HG03565 (cell line): Measurements from ENCODE around the gene NOL4L.

Experiments used
- ATAC-seq: cut with Tn5 transposase; IDR thresholded peaks from one replicate; pipeline ENCODE4 v1.9.1; 2021; ENCODE audit warnings: mild to moderate bottlenecking, moderate library complexity; ENCODE audit not compliant: unreplicated experiment

The NOL4L gene

DNA sequence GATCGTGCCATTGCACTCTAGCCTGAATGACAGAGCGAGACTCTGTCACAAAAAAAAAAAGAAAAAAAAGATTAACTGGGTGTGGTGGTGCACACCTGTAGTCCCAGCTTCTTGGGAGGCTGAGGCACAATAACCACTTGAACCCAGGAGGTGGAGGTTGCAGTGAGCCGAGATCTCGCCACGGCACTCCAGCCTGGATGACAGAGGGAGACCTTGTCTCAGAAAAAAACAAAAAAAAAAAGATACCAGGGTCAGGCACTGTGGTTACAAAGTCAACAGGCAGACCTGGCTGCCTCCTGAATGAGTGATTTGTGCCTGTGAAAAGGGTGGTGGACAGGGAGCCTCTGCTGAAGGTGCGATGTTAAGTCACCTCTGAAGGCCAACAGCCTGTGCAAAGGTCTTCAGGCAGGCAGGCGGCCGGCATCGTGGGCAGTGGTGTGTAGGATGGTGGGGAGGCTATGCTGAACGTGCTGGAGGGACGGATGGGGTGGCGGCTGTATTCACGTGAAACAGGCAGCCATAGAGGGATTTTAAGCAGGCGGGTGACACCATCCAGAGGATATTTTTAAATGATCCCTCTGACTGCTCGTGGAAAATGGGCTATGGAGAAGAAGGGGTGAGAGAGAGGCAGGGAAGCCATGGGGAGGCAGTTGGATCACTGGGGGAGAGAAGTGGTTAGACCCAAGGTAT, 41.4 kb downstream of the NOL4L start:
- no peak for ATAC-seq

DNA sequence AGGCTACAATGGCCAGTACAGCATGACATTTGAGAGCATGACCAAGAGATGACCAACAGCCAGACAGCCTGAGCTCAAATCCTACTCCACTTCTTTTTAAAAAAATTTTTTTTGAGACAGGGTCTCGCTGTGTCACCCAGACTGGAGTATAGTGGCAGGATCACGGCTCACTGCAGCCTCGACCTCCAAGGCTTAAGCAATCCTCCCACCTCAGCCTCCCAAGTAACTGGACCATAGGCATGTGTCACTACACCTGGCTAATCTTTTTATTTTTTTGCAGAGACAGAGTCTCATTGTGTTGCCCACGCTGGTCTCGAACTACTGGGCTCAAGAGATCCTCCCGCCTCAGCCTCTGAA, 42.9 kb downstream of the NOL4L start:
- ATAC-seq: no peak

DNA sequence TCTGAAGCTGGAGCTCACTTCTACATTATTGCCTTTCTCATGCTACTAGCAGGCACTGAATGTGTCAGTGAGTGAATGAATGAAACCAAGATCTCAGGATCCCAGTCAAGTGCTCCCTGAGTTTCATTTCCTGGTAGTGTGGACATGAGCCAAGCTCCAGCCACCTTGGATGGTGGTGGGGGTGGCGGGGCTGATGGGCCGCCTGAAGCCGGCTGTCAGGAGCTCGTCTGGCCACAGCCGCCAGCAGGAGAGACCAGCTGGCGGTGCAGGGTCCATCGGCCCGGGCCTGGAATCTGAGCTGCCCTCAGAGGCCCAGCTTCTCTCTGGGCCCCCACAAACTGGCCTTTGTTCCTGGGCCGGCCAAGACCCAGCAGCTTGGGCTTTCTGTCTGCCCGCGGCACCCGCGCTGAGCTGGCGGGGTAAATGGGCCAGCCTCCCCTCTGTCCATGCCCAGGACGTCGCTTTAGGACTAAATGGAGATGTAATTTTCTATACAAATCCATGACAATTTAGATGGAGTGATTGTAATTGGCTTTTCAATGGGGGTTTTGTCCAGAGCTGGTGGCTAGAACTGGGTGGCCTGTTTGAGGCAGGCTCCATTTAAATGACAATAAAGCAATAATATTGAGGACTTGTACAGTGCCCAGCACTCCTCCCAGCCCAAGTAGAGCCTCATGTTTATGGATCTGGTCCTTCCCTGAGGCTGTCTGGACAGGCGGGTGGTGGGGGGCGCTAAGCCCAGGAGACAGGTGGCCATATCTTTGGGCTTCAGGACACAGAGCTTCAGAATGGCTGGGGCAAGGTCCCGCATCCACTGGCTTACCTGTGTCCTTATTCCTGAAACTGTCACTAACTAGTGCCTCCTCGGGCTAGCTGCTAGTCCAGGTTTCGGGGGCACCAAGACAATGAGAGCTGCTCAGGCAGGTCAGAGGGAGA, 43.5 kb downstream of the NOL4L start:
- no peak for ATAC-seq

DNA sequence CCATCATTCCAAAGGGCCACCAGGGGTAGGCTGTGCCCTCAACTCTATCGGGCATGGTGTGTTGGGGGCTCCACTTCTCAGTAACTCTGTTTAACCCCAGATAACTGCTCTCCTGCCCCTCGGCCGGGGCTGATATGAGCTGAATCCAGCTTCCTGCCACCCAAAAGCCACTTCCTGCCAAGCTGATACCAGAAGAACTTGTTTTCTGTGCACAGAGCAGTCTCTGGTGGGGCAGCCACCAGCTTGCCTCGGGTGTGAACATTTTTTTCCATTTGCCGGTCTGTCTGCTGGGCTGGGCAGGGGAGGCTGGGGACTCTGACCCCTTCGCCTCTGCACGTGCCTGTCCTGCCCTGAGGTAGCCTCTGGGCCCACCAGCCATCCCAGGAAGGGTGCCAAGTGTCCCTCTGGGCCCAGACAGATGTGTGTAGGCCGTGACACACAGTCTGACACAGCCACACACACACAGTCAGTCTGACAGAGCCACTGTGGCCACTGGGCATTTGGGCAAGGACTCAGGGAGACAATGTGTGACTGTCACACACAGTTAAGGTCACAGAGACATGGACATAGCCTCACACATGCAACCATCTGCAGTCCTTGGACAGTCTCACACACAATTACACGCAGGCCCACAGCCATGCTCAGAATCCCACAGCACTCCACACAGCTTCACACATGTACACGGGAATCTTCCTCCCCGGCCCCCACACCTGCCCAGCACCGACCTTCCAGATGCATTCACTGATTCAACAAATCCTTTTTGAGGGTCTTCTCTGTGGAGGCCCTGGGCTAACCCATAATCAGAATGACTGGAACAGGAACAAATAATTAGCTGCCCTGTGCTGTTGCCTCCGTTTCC, 45.1 kb downstream of the NOL4L start:
- no peak for ATAC-seq

DNA sequence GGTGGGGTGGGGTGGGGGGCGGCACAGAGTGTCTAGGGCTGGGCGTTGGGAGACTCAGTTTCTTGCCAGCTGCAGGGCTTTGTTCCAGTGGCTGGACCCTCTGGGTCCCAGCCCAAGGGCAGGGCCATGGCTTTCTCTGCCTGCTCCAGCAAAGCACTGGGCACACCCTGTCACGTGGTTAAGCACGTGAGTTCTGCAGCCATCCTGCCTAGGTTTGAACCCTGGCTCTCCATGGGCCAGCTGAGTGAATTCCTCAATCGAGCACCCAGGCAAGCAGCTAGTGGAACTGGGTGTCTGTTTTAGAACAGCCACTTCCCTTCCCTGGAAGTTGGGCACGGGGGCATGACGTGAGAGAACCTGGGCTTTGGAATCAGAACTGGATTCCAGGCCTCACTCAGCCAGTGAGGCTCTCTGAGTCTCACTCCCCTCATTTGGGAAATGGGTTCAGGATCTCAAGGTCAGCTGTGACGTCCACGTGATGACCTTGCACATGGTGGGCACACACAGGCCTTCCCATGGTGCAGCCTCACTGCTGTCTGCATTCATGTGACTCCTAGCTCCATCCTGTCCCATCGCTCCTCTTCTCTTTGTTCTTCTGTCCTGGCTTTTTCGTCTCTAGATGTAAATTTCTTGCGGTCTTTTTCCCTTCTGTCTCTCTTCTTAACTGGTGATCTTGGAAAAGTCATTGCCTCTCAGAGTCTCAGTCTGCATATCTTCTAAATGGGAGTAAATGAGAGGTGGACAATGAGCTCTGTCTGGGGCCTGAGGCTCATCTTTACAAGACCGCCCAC, 45.9 kb downstream of the NOL4L start:
- no peak for ATAC-seq

DNA sequence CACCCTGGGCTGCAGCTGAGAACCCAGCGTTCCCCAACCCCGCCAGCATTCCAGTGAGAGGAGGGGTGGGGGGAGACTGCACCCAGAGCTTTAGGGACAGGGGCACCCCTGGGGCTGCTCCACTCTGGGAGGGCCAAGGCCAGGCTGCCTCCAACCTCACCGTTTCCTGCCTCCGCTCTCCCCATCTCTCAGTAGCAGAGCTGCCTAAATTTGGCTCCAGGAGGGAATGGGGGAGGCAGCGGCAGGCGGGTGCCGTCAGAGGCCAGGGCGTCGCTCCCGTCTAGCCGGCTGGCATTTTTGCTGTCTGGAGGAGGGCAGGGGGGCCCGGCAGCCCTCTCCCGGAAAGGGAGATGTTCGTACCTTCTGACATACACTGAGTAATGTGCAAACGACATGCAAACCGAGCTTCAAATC, 46.6 kb downstream of the NOL4L start:
- ATAC-seq: no peak

DNA sequence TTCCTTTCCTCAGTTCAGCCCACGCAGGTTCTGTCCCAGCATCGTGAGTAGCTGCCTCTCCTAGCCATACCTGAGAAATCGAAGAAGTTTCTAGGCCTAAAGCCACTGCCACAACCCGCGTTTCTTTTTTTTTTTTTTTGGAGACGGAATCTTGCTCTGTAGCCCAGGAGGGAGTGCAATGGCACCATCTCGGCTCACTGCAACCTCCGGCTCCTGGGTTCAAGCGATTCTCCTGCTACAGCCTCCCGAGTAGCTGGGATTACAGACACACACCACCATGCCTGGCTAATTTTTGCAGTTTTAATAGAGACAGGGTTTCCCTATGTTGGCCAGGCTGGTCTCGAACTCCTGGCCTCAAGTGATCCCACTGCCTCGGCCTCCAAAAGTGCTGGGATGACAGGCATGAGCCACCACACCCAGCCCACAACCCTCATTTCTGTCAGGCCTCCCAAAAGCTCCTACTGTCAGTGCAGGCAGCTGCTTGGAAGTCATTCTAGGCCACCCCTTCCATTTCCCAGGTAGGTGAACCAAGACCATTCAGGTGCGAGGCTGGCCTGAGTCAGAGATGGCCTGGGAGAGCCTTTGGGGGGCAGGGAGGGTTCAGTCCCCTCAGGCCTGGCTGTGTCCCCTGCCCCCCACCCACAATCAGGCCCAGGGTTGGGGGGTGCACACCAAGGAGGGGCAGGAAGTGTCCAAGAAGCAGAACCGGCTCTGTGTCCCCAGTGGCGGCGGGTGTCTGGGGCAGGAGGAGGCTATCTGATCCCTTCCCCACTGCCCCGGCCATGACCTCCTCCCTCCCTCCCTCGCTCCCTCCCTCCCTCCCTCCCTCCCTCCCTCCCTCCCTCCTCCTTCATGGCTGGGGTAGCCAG, 47.2 kb downstream of the NOL4L start:
- ATAC-seq: no peak

DNA sequence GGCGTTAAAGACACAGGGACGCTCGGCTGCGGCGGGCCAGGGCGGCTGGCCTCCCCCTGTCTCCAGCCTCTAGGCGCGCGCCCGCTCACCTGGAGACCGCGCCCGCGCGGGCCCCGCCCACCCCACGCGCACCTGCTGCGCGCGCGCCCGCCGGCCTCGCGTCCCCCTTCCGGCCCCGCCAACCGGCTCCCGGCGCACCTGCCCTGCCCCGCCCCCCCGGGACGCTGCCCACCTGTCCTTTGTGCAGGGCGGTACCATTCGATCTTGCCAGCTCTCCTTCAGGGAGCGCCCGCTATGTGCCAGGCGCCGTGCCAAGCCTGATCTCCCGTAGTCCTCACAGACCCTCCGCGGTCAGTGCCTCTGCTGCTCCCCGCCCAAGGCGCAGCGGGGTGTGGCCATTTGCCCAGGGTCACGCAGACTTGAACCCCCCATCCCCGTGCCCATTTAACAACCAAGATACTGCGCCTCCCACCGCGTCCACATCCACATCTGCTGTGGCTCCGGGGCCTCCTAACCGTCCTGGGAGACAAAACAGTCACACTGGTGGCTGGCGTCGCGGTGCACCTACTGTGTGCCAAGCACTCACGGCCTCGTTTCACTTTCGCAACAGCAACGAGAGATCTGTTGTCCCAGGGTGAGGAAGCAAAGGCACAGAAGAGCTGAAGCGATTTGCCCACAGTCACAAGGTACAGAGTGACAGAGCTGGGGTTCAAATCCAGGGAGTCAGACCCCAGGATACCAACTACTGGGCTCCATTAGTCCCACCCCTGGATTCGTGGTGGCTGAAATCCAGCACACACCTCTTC, 48.1 kb downstream of the NOL4L start:
- ATAC-seq: no peak

DNA sequence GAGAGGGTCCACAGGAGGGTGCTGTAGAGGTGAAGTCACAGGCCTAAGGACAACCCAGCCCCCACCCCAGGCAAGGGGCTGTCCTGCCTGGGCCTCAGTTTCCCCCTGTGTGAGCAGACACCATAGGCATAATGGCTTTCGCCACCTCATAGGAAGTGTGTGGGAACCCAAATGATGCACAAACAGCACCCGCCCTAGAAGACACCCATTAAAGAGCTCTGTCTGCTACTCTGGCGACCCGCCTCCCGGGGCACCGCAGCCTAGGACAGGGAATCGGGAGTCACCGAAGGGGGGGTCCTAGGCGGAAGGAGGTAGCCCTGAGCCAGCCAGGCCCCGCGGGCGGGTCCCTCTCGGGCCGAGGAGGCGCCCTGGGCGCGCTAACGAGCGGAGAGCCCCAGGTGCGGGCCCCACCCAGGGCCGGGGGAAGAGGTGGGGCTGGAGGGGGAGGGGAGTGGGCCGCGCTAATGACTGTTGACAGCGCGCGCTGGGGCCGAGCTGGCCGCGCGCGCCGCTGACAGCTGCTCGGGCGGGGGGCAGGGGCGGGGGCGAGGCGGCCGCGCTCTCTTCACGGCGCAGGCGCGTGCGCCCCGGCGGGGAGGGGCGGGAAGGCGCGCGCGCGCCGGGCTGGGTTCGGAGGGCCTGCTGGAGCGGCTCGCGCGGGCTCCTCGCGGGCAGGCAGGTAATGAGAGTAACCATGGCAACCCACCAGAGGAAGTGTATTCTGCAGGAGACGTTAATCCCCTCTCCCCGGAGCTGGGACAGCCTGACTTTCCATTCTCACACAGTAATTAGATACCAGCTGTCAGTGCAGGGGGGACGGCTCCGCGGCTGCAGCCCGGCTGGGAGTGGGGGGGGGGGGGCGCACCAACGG, 48.9 kb downstream of the NOL4L start:
- no peak for ATAC-seq

DNA sequence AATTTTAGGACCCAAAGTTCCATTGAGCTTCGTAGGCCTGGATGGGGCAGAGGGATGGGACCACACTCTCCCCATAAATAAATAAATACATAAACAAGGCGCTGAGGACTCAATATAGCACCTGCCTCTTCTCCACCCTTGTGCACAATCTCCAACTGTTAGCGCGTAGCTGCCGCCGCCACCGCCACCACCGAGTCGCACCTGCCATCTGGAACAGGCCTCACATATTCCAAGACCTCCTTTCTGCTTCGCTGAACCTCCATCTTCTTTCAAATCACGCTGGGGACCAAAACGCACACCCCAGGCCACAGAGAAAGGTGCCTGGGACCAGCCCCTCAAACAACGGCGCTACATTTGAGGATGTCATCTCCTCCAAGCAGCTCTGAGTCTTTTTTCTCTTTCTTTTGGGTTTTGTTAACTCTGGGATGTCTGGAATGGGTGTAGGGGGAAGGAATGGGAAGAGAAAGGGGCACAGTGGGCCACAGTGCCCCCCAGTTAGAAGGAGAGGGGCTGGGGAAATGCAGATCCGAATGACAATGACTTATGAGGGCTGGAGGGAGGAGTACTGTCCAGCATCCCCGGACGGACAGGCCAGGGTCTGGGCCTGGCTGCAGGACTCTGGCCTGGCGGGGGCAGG, 49.7 kb downstream of the NOL4L start:
- no peak for ATAC-seq

DNA sequence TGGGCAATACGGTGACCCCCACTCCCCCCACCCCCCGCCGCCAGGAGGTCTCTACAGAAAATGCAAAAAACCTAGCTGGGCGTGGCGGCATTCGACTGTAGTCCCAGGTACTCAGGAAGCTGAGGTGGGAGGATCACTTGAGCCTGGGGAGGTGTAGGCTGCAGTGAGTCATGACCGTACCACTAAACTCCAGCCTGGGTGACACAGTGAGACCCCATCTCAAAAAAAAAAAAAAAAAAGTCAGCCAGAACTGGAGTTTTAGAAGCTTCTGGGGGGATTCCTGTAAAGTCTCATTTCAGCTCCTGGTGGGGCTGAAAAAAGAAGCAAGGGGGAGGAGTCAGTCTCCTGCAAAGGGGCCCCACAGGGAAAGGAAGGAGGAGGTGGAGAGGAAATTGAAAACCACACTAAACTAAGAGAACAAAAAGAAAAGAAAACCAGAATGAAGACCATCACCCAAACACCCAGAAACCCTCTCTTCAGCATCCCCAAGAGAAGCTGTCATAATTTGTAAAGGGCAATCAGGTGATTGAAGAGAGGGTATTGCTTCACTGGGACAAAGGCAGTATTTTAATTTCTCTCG, 50.4 kb downstream of the NOL4L start:
- ATAC-seq: no peak

DNA sequence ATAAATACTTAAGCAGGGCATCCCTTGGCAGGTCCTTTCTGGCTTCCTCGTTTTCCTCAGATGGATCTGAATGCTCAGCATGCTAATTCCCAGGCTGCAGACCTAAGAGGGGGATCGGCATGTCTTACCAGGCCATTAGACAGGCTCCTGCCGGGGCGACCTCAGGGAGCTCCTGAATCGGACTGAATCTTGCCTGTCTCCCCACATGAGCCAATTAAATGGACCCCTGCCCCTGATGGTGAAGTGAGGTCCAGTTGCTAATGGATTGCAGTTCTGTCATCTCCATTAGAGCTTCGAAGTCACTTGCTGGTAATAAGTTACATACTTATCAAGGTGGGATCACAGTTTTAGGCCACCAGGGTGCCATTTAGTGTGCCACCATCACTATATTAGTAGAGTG, 51.4 kb downstream of the NOL4L start:
- no peak for ATAC-seq

DNA sequence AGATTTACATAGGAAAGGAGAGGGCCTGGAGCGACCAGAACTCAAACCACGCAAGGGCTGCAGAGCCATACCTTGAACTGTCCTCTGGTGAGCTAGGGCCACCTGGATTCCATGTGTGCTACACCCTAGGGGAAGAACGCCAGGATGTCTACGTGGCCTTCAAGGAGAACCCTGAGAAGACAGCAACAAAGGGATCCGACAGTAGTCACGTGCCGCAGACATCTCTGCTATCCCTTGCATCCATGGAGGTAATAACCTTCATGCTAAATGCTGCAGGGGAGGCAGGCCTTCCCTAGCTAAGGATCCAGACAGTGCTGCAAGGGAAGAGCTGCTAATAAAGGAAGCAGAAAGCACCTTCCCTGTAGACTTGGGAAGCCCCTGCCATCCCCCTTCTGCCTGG, 52.9 kb downstream of the NOL4L start:
- no peak for ATAC-seq

DNA sequence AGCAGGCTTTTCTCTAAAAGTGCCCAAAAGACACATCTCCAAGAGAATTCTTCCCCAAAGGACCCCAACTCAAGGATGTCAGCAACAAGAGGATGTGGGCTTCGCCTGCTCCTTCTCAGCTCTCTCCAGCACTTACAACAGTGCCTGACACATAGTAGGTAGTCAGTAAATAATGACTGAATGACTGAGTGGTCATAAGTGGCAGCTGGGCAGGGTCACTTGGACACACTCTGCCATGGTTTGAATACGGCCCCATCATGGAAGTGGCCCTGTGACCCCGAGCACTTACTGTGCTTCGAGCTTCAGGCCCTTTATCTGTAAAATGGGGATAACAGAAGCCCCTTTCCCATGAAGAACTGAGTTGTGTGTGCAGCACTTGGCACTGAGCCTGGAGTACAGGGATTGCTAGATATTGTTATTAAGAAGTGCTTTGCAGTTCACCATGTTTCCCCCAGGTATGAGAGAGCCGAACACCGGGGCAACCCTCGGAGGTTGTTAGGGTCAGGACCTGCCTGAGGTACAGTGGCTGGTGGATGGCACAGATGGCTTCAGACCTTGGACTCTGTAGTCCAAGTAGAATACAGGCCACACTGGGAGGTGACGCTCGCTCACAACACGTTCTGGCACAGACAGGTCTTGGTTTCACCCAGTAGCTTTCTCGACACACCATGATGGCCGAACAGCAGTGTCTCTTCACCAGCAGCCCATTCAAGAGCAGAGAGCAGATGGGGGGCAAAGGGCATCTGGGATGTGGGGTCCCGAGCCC, 56.0 kb downstream of the NOL4L start:
- no peak for ATAC-seq

DNA sequence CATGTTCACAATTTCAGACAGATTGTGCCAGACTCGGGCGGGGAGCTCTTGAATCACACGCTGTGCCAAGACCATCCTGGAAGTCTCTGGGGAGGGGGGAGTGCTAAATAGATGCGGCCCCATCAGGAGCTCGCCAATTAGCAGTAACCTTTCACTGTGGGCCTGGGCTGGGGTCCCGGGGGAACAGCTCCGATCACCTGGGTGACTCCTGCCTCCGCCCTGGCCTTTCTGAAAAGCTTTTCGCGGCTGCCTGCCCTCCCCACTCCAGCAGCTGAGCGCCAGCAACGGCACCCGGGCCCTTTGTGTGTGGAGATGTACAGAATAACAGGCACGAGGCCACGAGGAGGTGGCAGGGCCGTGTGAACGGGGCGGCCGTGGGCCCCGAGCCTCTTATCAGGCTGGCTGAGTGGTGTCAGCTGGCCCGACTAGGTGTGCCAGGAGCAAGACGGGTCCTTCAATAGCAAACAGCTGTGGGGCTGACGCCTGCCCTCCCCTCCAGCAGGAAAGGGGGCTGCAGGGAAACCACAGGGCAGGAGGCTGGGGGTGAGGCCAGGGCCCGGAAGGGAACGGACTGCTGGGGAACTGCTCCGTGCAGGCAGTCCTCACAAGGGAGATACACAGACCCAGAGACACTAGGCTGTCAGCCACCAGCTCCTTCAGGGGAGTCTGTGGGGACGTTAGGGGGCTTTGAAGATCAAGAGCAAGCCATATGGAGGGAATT, 56.8 kb downstream of the NOL4L start:
- no peak for ATAC-seq
